NCI-H1048 (cell line): ENCODE data around the gene CNOT9.

ENCODE experiments used
- DNase-seq: peaks from one replicate; lab custom pipeline; 2025; lab: John Stamatoyannopoulos, UW

The CNOT9 gene

DNA sequence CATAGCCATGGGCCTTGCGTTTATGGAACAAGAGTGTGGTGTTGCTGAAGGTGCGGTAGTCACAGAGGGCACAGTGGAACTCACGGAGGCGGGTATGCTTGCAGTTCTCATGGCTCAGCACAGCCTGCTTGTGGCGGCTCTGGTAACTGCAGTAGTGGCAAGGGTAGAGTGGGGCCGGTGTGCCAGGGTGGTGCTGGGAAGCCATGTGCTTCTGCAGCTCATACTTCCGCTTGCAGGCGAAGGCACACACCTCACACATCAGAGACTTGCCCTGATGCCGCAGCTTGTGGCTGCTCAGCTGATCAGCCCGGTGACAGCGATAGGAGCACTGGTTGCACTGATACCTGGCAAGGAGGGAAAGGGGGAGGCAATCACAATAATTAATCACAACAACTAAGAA is 76.1 kb downstream of the CNOT9 start:
- DNase-seq, result no peak

DNA sequence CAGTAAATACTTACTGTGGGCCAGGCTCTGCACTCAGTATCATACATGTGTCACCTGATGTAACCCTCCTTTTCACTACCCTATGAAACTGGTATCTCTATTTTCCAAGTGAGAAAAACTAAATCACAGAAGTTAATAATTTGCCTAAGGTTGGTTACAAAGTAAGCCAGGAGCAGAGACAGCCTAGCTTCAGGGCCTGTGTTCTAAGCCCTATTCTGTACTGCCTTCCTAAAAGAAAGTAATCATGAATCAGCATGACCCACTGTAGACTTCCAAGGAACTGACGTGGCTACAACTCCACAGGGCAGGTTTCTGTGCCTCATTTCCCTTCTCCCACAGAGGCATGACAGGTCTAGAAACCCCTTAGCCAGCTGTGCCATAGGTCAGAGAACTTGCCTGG is 76.5 kb downstream of the CNOT9 start:
- DNase-seq, result no peak
